SIG-M5 treated with dmso at 0.1 percent for 504 hours (cell line): ENCODE measurements around the gene UNC5A.

Experiments
- DNase-seq: peaks from one replicate; lab custom pipeline; 2025; ENCODE audit not compliant: unreplicated experiment; lab: John Stamatoyannopoulos, UW

The UNC5A gene

DNA sequence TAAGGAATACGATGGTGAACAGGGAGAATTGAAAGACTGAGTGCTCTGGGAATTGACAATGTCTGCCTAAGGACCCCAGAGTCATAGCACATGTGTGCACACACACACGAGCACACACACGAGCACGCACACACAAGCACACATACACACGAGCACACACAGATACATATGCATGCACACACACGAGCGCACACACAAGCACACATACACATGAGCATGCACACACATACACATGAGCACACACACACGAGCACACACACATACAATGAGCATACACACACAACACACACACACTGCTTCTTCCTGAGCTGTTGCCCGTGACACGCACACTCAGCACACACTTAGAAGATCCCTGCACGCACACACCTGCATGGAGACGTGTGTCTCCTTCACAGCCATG is 10.9 kb upstream of the UNC5A start:
- DNase-seq = no peak

DNA sequence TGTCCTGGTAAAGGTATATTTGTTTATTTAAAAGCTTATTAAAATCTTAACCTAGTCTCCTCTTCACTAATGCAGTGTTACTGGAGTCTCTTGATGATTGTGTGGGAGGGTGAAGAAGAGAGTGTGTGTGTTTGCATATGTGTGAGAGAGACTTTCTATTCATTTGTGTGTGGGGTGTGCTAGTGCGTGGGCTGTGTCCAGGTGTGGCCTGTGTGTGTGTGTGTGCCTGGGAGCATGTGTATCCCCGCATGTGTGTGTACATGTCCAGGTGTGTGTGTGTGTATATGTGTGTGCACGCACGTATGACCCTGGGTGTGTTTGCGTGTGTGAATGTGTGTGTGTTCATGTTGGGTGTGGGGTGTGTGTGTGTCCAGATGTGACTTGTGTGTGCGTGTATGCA is 10.3 kb upstream of the UNC5A start:
- no peak for DNase-seq

DNA sequence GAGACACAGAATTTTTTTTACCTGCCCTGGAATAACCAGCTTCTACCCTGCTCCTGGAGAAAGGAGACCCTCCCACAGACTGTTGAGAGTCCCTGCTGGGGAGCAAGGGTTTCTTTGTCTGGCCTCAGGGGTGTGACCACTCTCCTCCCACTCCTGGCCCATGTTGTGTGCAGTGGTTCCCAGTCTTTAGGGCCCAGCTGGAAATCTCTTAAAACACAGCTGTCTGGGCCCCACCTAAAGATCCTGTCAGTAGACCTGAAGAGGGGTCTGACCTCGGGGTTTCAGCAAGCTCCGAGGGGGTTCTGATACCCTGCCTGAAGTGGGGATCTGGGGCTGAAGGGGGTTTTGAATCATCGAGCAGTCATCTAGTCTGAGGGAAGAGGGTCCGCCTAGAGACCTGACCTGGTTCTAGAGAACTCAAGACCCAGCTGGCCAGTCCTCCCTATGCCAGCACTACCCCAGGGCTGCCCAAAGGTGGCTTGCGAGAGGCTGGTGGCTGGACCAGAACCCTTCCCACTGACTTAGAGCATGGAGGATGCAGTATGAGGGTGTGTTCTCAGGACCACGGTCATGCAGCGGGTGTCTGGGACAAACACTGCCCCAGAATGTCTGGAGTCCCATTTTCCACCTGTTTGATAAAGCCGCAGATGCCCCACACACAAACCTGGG is 8.1 kb upstream of the UNC5A start:
- DNase-seq = no peak

DNA sequence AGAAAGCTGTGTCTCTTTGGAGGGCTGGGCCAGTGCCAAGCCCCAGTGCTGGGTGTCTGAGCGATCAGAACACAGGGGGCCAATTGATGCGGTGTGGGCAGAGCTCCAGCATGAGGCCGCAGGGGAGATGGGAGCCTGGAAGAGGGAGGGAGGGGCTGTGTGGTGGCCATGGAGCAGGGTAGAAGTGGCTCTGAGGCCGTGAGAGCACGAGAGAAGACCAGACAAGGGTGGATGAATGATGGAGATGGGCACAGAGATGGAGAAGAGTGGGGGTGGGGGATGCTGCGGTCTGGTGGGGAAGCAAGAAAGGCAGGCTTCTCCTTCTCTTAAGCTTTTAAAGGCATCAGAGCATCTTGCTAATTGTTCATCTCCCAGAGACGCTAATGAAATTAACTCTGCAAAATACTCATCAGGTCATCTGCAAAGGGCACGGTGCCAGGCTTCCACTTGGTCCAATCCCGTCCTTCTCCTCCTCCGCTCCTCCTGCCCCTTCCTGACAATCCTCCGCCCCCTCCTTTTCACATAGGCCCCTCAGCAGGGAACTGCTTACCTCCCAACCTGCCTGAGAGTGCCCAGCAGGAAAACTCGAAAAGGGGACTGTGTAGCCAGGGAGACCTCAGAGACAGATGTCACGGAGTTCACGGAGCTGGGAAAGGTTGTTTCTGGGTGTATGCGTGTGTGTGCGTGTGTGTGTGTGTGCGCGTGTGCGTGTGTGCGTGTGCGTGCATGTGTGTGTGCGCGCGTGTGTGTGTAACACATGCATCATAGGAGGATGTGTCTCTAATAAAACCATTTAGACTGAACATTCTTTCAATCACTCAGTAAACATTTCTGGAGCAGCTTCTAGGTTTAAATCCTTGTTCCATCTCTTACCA is 7.1 kb upstream of the UNC5A start:
- DNase-seq = no peak

DNA sequence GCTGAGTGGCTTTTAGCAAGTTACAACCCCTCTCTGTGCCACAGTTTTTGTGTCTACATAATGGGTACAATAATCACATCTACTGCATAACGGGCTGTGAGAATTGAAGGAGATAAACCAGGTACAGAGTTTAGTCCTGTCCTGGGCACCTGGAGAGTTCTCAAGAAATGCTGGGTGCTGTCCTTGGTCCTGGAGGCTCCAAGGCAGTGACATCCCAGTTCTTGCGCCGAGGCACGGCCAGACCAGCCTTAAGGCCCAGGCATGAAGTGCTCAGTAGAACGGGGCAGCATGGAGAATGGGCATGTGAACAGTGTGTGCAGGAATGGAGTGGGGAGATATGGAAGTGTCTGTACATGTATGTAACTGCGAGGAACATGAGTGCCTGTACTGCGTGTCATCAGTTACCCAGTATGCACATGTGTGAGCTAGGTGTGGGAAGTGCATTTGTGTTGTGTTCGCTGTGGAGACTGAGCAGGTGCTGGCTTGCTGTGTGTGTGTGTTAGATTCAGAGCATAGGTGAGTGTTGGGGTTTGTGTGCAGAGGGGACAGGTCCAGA is 6.3 kb upstream of the UNC5A start:
- DNase-seq = no peak

DNA sequence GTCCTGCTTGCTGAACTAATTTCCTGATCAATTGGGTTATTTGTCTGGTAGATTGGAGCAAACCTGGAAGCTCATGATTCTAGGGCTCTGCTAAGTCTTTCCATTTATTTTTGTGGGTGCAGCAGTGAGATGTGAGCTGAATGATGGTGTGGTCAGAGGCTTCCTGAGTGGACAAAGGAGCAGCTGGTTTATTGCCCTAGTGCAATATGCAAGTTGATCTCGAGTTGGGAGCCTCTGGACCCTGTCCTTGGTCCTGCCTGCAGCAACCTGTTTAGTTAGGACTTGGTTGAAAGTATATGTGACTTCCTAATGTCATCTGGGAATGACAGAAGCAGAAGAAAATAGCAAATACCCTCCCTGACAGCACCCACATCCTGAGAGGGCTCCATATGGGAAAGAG is 4.2 kb upstream of the UNC5A start:
- DNase-seq = no peak

DNA sequence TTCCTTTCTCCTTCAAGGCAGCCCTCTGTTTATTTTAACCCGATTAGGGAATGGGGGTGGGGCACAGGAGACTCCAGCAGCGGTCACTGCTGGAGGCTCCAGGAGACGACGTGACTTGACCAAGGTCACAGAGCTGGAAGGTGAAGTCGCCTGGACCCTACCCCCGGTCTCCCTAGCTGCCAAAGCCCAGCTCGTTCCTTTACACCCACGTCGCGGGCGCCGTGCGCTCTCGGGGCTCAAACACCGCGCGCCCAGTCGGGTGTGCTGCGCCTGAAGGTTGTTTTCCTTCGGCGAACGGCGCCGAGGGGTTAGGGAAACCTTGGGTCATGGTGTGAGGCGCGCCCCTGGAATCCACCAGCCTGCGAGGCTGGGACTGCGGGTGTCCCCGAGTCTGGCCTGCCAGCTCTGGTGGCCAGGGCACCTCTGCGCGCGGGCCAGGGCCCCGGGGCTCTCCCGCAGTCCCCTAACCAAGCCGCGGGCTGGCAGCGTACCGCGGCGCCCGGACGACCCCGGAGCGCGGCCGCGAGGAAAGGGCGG is 747 bp upstream of the UNC5A start:
- no peak for DNase-seq

DNA sequence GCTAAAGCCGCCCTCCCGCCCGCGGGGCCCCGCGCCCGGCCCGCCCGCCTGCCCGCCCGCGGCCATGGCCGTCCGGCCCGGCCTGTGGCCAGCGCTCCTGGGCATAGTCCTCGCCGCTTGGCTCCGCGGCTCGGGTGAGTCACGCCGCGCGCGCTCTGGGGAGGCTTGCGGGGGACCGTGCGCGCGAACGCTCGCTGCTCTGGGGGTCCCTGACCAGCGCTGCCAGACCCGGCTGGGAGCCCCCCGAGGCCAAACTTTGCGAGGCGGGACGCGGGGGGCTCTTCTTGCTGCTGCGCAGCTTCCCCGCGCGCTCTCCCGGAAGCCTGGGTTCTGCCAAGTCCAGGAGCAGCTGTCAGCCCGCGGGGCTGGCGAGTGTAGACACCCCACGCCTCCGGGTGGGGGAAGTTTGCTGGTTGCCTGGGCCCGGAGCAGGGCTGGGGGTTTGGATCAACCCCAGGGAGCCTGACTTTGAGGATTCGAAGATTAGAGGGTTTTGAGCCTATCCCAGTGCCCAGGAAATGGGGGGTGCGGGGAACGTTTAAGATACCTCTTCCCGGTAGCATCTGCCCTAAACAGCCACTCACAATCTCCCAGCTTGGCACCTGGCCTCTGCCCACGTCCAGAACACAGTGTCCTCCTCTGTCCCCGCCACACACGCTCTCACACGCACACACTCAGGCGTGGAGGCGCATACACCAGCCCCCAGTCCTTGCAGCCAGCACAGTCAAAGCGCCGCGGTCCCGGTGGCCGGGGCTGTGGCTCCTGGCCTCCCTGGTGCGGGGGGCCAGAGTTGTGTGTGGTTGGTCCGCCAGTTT is 535 bp downstream of the UNC5A start:
- DNase-seq = no peak

DNA sequence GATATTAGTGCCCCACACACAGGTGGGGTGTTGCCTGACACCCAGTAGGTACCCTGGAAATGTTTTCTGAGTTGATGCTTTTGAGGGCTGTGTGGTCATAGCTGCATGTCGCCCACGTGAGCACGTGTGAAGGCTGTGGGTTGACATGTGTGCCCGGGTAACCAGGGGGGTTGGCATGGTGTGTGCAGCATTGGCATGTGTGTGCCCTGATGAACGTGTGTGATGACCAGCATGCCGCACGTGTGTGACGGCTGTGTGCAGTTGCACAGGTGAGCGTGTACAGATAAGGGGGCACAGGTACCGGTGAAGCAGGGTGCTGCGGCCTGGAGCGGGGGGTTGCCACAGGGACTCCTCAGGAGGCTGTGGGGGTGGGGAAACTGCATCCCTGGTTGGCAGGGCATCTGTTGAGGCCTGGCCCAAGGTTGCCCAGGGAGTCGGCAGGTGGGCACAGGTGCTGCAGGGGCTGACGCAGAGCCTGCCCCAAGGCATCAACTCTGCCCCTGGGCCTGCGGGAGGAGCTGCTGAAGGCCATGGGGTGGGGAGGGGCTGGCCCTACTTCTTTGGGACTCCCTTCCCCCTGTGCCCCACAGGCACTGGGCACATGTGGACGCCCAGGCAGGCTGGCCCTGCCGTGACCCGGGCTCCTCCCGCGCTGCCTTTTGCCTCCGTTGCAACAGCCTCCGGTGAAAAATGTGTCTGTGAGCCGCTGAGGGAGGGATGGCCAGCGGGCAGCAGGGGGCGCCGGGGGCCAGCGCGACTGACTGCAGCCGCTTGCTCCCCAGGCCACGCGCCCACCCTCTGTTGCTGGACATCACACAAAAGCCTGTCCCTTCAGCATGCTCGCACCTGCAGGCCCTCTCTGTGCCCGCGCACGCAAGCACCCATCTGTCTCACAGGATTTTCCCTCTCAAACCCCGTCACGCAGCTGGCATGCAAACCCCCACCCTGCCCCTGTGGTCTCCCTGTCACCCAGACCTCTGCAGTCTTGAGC is 2.2 kb downstream of the UNC5A start:
- DNase-seq = peak; percentile 19

DNA sequence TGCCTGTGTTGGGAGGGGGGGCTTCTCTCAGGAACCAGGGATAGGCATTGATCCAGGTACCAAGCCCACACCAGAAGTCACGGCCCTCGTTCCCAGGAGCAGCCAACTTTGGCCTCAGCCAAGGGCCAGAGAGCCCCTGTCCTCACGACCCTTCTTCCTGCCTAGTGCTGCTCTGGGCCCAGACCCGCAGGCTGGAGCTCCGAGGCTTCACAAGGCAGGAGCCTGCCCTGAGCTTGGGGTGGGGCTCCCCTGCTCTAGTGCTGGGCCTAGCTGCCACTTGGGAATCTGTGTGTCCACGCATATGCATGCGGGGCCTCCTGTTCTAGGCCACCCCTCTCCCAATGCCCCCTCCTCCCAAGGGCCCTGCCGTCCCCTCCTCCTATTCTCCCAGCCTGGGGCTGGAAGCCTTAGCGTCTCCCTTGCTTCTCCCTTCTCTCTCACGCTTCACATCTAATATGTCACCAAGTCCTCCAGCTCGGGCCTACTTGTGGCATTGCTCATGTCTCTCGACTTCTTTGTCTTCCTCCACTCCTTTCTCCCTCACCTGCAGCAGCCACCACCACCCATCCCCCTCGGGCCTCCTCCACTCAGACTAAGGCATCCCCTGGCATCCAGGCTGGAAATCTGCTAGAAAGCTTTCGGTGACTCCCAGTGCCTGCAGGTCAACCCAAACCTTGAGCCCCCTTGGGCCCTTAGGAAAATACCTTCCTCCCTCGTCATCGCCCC is 3.4 kb downstream of the UNC5A start:
- no peak for DNase-seq

DNA sequence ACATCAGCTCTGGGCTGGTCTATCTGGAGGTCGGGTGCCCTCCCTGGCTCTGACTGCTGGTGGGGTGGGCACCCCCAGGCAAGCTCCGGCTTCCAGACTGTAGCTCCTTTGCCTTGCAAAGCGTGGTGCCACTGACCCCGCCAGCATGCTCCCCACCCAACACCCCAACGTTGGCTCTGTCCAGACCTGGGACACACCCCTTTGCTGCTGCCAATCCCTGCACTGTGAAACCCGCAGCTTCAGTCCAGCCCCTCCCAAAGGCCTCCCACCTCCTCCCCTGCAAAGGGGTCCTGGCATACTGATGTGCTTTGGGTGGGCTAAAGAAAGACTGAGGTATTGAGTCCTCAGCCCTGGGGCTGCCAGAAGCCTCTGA is 3.9 kb downstream of the UNC5A start:
- DNase-seq = no peak

DNA sequence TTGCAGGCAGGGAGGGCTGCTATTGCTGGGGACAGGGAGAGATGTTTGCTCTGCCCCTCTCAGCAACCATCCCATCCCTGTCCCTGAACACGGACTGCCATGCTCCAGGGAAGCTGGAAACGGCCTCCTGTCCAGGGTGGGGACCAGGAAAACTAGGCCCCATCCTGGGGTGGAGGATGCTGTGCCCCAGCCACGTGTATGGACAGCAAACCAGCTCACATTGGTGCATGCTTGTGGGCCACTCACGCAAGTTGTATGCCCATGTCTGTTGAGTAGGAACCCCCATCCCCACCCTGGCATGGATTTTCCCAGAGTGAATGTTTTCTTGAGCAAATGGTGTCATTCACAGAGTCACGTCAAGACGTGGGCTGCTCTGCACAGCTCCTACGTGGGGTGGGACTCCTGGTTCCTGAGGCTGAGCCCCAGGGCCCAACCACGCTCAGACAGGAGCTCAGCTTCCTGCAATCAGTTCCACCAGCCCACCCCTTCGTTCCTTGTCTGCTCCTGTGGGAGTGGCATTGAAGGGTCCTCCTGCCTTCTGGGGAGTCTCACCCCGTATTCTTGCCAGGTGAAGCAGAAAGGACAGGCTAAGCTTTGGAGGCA is 4.6 kb downstream of the UNC5A start:
- no peak for DNase-seq

DNA sequence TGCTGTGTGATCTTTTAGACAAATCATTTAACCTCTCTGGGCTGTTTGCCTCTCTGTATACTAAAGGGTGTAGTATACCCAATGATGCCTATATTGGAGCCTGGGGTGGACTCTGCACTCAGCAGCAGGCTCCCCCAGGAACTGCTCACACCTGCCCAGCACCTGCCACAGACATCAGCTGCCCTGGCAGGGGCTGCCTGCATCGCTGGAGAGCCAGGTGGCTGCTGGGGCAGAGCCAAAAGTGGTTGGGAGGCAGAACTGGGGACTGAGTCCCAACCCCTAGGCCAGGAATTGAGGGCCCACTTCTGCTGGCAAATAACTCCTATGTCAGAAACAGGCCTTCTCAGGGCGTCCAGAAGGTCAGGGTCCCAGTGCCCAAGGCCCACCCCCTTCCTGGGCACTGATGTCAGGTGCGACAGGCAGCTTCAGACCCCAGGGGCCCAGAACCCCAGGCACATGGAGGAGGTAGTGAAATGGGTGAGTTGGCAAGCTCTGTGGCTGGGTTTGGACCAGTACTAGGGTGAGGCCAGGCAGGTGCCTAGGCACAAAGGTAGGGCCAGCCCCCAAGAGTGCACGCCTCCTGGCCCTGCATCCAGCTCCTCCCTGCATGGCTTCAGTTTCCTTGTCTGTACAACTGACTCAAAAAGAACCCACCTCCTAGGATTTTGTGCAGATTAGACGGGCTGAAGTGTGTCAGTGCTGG is 5.8 kb downstream of the UNC5A start:
- no peak for DNase-seq

DNA sequence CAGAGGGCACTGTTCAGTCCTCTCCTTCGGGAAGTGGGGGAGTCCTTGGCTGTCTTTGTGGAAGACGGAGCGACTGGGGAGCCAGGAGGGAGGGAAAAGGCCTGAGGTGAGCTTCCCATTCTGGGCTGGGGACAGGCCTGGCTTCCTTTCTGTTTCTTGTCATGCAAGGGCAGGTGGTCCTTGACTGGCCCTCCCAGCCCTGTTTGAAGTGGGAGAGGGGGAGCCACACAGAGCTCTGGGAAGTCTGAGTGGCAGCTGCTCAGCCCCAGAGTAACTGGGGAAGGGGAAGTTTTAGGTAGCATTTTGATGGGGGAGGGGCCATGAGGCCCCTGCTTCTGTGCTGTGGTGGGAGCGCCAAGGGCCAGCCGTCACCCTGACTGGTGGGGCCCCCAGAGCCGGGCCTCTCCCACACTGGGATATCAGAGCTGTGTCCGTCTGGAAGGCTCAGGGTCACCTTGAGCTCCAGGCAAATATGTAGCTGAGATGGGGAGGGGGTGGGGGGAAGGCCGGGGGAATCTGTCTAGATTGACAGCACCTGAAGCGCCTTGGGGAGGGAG is 6.5 kb downstream of the UNC5A start:
- no peak for DNase-seq

DNA sequence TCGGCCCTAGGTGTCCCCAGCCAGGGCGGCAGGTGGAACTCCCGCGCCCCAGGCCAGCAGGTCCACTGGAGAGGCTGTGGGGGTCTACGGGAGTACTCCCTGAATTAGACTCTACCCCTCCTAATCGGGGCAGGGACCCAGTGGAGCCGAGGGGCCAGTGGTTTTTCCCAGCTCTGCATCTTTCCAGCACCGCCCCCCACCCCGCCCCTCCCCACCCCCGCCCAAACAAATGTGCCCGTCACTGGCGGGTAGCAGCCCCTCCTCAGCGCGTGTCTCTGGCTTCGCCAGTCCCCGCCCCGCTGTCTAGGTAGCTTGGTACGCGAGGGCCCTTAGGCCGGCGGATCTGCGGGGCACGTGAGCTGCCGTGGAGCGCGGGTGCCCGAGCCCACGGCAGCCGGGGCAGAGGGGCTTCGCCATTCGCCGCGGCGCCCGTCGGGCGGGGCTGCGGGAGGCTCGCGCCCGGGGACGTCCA is 7.0 kb downstream of the UNC5A start:
- no peak for DNase-seq

DNA sequence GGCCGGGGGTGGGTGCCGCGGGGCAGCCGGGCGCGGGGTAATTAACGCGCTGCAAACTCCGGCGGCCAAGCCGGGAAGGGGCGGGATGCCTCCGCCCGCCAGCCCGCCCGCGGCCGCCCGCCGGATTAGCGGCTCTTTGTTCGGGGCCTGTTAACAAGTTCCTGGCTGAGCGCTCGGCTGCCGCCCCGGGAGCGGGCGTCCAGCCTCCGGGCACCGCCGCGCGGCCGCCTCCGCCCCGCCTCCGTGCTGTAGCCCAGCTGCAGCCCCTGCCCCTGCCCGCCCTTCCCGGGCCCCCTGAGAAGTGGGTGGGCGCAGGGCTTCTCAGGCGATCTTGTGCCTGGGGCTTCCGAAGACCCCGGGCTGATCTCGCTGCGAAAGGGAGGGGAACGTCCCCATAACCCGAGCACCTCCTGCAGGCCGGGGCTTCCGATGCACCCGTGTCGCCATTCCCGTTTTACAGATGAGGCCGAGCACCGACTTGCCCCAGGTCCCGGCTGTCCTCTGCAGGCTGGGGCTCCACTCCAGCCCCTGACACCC is 7.5 kb downstream of the UNC5A start:
- DNase-seq = no peak

DNA sequence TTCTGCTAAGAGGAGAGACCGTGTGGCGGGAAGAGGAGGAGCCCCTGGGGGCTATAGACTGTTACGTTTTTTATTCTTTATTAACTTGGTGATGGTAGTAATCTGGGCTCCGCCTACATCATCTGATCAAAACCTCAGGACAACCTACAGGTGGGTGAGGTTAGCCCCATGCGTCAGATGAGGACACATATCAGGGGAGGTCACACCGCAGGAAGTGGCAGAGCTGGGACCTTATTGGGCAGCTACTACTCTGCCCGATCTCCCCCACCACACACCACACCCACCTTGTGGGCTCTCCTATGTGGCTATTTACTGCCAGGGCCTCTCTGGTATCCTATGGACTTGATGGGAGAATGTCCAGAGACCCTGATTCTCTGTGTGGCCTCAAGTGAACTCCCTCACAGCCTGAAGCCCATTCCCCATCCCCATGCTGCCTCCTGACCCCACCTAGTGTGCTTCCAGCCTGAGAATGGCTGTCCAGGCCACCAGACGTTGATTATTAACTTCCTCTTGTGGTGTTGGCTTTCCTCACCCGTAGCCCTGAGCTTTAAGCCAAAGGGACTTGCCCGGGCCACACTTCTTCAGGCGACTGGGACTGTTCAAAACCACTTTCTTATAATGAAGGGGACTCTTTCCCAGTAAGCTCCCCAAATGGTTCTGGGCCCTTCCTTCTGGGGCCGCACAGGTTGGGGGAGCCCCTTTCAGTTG is 8.2 kb downstream of the UNC5A start:
- DNase-seq = no peak
